ENCODE measurements around the gene KIF1A.
"Not testable (repeated sequence)": the region's sequence is repeated elsewhere in the genome, so short reads cannot be mapped to it uniquely, and the experiment has no call there.

KIF1A gene

DNA sequence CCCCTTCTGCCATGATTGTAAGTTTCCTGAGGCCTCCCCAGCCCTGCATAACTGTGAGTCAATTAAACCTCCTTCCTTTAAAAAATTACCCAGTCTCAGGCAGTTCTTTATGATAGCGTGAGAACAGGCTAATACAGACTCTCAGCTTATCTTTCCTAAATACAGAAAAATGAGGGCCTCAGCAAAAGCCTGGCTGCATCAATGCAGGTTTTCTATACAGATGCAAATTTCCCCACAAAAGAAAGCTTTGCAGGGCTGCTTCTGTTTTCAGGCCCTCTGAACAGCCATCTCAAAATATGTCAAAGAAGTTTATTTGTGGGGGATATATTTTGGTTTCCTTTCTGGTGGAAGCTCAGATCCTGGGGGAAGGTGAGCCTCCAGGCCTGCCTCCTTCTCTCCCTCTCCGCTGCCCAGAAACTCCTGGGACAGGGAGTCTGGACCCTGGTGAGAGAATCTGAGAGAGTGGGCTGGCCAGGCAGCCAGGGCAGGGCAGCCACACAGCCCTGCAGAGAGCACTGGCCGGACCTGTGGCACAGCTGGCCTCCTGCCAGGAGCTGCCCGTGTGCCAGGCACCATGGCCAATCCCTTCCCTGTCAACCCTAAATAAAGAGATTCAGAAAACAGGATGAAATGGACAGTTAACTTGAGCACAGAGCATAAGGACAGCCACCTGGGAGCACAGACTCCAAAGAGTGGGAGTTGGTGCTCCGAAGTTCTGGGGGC, 27.0 kb upstream of the KIF1A start:
- DNase-seq (ENCODE audit: low read depth) = no peak

DNA sequence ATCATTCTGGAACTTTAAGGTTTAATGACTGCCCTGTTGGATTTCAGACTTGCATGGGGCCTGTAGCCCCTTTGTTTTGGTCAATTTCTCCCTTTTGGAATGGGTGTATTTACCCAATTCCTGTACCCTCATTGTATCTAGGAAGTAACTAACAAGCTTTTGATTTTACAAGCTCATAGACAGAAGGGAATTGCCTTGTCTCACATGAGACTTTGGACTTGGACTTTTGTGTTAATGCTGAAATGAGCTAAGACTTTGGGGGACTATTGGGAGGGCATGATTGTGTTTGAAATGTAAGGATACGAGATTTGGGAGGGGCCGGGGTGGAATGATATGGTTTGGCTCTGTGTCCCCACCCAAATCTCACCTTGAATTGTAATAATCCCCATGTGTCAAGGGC, 26.3 kb upstream of the KIF1A start:
- DNase-seq (ENCODE audit: low read depth) = not testable (repeated sequence)

- DNase-seq (ENCODE audit: low read depth) = no peak
Observed at GRCh38 chr2:240840435-240841060, 20.5 kb upstream of the KIF1A start.

DNA sequence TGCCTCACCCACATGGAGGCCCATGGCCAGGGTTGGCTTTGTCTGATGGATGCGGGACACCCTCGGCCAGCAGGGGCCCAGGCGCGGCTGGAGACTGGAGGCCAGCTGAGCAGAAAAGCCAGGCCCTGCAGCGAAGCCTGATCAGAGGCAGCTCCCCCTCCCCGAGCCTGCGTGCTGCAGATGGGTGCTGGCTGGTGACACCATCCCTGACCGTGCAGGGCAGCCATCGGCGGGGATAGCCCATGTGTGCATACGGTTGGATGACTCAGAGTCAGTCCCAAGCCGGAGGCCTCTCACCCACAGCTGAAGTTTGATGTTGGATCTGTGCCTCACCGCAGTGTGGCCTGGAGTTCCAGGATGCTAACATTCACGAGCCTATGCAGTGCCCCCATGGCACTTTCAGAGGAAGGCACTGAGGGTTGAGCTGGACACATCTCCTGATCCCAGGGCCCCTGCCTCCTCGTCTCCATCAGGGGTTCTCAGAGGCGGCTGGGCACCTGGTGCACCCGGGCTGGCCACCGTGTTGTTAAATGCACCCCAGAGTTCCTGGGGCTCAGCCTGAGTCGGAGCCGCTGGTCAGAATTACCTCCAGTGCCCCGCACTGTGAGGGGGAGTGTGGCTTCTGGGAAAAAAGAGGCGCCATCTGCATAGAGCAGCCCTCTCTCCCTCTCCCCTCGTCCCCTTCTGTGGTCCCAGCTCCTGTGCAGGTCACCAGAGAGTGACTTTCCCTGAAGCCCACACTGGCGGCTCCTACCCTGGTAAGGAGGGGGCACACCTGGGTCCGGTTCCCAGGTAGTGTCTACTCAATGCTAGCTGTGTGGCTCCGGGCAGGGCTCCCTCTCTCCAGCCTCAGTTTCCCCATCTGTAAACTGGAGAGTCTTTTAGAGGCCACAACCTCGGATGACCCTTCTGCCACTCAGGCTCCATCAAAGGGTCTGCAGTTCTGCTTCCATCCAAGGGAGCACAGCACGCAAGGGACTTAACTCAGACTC, 19.4 kb upstream of the KIF1A start:
- DNase-seq (ENCODE audit: low read depth) = no peak

DNA sequence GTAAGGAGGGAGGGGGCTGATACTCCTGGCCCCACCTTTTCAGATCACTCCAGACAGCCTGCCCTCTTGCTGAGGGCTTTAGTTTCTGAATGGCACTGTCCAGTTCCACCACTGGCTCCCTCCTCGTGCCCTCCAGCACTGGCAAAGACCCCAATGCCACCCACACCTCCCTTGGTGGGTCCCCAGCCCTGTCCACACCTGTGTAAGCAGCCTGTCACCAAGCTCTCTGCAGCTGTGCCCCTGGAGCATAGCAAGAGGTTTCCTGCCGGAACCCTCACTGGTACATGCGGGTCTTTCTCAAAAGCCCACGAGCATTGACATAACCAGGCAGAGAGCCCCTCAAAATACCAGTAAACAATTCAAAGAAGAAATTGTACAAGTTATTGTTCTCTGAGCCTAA, 17.6 kb upstream of the KIF1A start:
- DNase-seq (ENCODE audit: low read depth) = no peak

DNA sequence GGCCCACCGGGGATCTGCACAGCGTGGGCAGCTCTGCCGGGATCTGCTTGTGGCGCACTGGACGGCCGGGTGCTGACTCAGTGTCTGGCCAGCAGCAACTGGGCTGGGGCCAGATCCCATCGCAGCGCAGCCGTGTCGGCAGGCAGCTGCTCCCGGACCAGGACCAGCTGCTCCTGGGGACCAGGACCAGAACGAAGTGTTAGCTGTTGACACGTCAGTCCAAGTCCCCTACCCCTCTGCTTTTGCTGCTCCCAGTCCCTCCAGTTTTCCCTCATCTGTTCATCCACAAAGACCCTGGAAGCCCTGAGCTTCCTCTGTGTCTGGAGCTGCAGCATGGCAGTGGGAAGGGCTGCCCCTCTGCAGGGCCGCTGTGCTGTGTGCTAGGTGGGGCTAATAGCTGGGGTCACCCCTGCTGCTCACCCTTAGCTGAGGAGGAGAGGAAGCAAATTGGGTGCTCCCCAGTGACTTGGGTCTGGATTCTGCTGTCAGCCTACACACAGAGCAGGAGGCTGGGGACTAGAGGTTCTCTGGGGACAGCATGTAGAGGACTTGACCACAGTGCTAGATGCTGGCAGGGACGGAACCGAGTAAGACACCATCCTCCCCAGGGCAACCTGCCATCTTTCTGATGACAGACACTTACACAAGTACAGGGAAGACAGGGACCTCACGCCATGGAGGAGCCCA, 16.9 kb upstream of the KIF1A start:
- DNase-seq (ENCODE audit: low read depth) = no peak

GRCh38 chr2:240835528-240835927, 15.5 kb upstream of the KIF1A start:
- no peak for DNase-seq (ENCODE audit: low read depth)

- no peak for DNase-seq (ENCODE audit: low read depth)
Observed at GRCh38 chr2:240834377-240834975, 14.5 kb upstream of the KIF1A start.

GRCh38 chr2:240833724-240834285, 13.8 kb upstream of the KIF1A start:
- no peak for DNase-seq (ENCODE audit: low read depth)

GRCh38 chr2:240832921-240833494, 13.0 kb upstream of the KIF1A start:
- no peak for DNase-seq (ENCODE audit: low read depth)

GRCh38 chr2:240832205-240832727, 12.2 kb upstream of the KIF1A start:
- DNase-seq (ENCODE audit: low read depth) = peak; percentile 88

- DNase-seq (ENCODE audit: low read depth) = no peak
Observed at GRCh38 chr2:240831594-240832204, 11.7 kb upstream of the KIF1A start.

DNA sequence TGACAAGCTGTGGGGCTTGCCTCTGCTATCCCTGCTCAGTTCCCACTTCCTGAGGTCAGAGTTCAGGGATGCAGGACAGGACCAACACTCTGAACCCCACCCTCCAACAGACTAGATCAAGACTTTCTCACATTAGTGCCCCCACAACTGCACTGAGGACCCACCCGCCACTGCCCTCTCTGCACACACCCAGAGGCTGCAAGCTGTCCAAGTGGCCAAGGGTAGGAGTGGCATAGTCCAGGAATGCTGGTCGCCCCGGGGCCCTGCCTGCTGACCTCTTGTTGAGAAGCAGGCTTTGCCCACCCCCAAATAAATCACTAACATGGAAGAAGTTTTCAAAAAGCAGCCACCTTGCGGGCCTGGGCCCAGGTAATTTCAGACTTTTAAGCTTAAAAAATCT, 5.5 kb upstream of the KIF1A start:
- DNase-seq (ENCODE audit: low read depth) = no peak

GRCh38 chr2:240823449-240824336, 3.7 kb upstream of the KIF1A start:
- DNase-seq (ENCODE audit: low read depth) = no peak

GRCh38 chr2:240822280-240822847, 2.3 kb upstream of the KIF1A start:
- no peak for DNase-seq (ENCODE audit: low read depth)

- DNase-seq (ENCODE audit: low read depth) = no peak
Observed at GRCh38 chr2:240821429-240821778, 1.4 kb upstream of the KIF1A start.

DNA sequence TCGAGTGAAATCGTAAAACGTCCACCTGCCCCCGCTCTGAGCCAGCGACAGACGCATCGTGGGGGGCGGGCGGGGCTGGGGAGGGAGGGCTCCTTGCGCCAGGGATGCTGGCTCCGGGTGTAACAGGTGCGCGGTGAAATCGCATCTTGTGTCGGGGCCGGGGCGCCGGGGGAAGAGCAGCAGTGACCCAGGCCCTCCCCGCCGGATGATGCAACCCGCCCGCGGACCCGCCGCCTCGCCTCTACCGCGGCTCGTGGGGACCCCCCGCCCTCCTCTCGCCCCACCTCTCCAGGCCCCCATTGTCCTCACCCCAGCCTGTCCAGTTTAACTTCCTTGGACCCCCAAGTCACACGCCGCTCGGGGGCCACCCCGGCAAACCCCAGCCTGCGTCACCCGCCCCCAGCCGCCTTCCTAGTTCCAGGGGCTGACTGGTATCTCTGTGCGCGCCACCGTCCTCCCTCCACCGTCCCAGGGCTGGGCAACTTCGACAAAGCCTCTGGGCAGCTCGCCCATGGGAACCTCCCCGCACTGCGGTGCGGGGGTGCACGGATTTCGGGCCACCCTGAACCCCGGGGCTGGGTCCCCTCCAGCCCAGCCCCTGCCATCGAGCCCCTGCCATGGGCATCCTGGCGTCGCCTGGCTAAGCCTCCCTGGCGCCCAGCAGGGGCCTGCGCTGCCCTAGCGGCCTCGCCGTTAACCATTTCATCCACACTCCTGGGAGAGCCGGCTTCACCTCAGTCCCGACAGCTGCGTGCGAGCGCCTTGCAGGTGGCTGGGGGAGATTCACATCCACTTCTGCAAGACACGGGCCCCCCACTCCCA, 799 bp upstream of the KIF1A start:
- no peak for DNase-seq (ENCODE audit: low read depth)

Measured in CMK (cell line).